GM12865 (cell line): ENCODE results near the gene RICTOR.

Source experiments
- DNase-seq: peaks from one replicate; pipeline ENCODE4 v3.0.0; 2010; ENCODE audit warnings: low read depth
- H3K4me3 ChIP-seq: 2 replicates; pipeline ENCODE4 v1.5.1; 2011; ENCODE audit warnings: mild to moderate bottlenecking, low read depth, low read length, control low read depth
- TF ChIP-seq, protein P1 (sequence below): IDR thresholded peaks from 2 replicates; pipeline ENCODE4 v1.5.1; 2011; ENCODE audit warnings: low read length, control low read depth, low read depth, inconsistent platforms; ENCODE audit not compliant: insufficient read depth; ENCODE audit errors: missing control alignments

RICTOR gene, protein sequence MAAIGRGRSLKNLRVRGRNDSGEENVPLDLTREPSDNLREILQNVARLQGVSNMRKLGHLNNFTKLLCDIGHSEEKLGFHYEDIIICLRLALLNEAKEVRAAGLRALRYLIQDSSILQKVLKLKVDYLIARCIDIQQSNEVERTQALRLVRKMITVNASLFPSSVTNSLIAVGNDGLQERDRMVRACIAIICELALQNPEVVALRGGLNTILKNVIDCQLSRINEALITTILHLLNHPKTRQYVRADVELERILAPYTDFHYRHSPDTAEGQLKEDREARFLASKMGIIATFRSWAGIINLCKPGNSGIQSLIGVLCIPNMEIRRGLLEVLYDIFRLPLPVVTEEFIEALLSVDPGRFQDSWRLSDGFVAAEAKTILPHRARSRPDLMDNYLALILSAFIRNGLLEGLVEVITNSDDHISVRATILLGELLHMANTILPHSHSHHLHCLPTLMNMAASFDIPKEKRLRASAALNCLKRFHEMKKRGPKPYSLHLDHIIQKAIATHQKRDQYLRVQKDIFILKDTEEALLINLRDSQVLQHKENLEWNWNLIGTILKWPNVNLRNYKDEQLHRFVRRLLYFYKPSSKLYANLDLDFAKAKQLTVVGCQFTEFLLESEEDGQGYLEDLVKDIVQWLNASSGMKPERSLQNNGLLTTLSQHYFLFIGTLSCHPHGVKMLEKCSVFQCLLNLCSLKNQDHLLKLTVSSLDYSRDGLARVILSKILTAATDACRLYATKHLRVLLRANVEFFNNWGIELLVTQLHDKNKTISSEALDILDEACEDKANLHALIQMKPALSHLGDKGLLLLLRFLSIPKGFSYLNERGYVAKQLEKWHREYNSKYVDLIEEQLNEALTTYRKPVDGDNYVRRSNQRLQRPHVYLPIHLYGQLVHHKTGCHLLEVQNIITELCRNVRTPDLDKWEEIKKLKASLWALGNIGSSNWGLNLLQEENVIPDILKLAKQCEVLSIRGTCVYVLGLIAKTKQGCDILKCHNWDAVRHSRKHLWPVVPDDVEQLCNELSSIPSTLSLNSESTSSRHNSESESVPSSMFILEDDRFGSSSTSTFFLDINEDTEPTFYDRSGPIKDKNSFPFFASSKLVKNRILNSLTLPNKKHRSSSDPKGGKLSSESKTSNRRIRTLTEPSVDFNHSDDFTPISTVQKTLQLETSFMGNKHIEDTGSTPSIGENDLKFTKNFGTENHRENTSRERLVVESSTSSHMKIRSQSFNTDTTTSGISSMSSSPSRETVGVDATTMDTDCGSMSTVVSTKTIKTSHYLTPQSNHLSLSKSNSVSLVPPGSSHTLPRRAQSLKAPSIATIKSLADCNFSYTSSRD (N-terminal part only)

DNA sequence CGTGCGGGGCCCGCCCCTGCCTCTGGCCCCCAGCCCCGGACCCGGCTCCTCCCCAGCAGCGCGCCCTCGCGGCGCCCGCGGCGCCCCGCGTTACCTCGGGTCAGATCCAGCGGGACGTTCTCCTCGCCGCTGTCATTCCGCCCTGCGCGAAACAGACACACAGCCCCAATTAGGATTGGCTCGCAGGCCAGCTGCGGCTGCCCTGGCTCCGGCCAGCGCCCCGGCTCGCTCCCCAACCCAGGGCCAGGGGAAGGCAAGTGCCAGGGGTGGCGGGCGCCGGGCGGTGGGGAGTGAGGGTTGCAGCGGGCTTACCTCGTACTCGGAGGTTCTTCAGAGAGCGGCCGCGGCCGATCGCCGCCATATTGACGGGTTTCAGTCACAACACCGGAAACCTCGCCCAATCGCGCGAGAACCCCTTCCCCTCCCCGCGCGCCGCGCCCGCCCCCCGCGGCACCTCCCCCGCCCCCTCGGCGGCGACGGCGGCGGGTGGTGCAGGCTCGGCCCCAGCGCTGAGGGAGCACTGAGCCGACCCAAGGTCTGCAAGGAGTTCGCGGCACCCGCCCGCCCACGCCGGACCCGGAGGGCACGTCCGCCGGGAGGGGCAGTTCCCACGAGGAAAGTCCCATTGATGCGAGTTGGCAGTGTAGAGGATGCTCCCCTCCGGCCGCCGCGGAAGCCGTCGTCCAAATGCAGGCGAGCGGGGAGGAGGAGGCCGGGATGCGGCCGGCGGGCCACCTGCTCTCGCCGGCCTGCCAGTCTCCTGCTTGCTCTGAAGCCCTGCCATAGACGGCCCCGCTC lies at the start of gene RICTOR:
RICTOR (minus strand) TSS at position 383 of the 798 bp plus-strand sequence; CDS start at position 361, 22 bp downstream.
- peak within 1 kb of the TSS; percentile 95 for H3K4me3 ChIP-seq
- peak; percentile 94 for DNase-seq
- TF ChIP-seq, protein P1, sequence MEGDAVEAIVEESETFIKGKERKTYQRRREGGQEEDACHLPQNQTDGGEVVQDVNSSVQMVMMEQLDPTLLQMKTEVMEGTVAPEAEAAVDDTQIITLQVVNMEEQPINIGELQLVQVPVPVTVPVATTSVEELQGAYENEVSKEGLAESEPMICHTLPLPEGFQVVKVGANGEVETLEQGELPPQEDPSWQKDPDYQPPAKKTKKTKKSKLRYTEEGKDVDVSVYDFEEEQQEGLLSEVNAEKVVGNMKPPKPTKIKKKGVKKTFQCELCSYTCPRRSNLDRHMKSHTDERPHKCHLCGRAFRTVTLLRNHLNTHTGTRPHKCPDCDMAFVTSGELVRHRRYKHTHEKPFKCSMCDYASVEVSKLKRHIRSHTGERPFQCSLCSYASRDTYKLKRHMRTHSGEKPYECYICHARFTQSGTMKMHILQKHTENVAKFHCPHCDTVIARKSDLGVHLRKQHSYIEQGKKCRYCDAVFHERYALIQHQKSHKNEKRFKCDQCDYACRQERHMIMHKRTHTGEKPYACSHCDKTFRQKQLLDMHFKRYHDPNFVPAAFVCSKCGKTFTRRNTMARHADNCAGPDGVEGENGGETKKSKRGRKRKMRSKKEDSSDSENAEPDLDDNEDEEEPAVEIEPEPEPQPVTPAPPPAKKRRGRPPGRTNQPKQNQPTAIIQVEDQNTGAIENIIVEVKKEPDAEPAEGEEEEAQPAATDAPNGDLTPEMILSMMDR = no peak

DNA sequence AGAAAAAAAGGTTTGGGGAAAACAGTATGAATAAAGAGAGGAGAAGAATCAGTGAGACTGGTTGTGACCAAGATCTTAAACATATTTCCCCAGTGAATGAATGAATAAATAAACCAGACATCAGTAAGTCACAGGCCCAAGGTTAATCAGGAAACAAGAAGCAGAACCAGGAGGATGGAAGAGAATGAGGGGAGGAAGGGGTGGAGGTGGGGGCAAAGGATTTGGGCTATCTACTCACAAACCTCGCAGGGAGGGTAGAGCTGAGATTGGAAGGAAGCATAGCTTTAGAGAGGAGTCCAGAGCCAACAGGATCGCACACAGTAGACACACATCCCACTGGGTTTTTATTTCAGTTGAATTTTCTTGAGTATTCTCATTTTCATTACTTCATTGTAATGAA lies 47.7 kb upstream of the RICTOR start:
- TF ChIP-seq, protein P1 = no peak
- H3K4me3 ChIP-seq = no peak overlapping the region
- DNase-seq = no peak

DNA sequence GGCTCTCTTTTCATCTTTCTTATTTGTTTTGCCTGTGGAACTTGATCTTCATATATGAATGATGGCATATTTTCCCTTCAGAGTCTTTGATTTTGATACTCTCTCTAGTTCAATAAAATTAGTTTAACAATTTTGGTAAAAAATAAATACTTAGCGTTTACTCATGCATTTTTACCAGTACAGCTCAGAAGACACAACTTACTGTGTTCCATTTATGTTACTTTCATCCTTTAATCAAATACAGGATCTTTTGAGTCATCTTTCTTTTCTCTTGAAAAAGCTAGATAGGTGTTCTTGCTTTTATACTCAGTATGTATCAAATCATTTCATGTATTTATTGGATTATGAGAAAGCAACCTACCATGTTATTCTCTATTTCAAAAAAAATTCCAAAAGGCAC lies 47.1 kb upstream of the RICTOR start:
- TF ChIP-seq, protein P1 = no peak
- no peak for DNase-seq
- H3K4me3 ChIP-seq = no peak overlapping the region

DNA sequence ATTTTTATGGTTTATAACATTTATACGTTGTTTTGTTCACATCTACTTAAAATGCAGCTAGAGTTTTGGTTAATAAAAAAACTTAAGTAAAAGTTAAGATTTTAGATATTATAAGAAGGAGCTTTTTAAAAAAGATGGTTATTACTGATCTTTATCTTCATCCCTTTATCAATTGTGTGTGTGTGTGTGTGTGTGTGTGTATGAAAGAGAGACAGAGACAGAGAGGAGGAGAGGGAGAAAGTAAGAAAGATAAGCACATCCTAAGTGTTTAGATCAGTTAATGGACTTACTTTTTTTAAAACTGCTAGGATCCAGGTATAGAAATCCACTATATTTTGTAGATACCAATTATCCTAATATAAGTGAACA lies 45.8 kb upstream of the RICTOR start:
- no peak for DNase-seq
- TF ChIP-seq, protein P1 = no peak
- H3K4me3 ChIP-seq = no peak overlapping the region

DNA sequence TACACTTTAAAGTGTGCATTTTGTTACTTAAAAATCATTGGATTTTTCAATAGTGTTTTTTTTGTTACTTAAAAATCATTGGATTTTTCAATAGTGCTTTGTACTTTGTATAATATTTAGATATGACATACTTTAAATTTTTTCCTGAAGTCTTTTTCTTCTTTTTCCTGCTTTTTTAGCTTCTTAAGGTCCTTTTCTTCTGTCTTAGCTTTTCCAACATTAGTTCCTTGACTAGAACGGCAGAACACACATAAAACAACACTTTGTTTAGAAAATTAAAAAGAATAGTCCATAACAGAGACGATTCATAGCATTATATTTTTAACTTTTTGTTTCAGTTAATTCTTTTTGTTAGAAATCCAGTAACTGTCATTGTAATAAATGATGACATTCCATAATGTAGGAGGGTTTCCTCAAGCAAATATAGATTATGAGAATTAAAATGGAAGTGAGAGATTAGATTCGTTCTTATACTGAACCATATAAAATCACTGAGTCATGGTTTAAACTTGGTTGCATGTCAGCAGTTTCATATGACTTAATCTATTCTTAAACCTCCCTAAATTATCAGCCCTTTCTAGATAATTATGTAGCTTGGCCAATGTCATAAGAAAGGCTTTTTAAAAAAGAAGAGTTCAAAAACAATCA lies 45.3 kb upstream of the RICTOR start:
- DNase-seq = no peak
- H3K4me3 ChIP-seq = no peak overlapping the region
- TF ChIP-seq, protein P1 = no peak
